Gastrocnemius medialis (tissue), 4 donors: Measurements from ENCODE around the gene OR52E5.

Source experiments
- CTCF ChIP-seq, 5 experiments: fragments of 450-650 bp in 3 of 5; fragments of 200-600 bp in 2 of 5; sonication (generic) in 2 of 5; IDR thresholded peaks in 4 of 5; conservative IDR thresholded peaks in 1 of 5; 1 replicate in 4 of 5; 2 replicates in 1 of 5; pipeline ENCODE4 v1.5.1; 2016 to 2019; ENCODE audit warnings: antibody characterized with exemption in 5 of 5, mild to moderate bottlenecking in 3 of 5, moderate library complexity in 3 of 5
- POLR2A ChIP-seq, 2 donors: fragments of 450-650 bp; IDR thresholded peaks; one replicate each; pipeline ENCODE4 v1.6.1; 2017; ENCODE audit warnings: antibody characterized with exemption in 2 of 2, mild to moderate bottlenecking in 2 of 2, moderate library complexity in 2 of 2

GRCh38 chr11:5887661-5888060 lies 5.3 kb upstream of the OR52E5 start:
- TF ChIP-seq CTCF (IDR thresholded peaks at IDR 0.05 in 4 of 5, conservative IDR thresholded peaks at IDR 0.05 in 1 of 5), result no peak
- no peak for TF ChIP-seq POLR2A (IDR thresholded peaks at IDR 0.05)
